Measurements from ENCODE around the gene KIF26A.

The KIF26A gene

GRCh38 chr14:104138098-104138717 lies at the start of gene KIF26A:
Gene KIF26A, plus strand, starts transcription at chr14:104138587. Its CDS starts 136 bp downstream, at chr14:104138723.
- FAIRE-seq = no peak

GRCh38 chr14:104090071-104090748 lies 48.2 kb upstream of the KIF26A start:
- no peak for FAIRE-seq

GRCh38 chr14:104091061-104091926 lies 47.1 kb upstream of the KIF26A start:
- FAIRE-seq = no peak

GRCh38 chr14:104091927-104092771 lies 46.2 kb upstream of the KIF26A start:
- no peak for FAIRE-seq

- no peak for FAIRE-seq
These were observed 45.4 kb upstream of the KIF26A start for GRCh38 chr14:104092931-104093365.

GRCh38 chr14:104093366-104094055 lies 44.9 kb upstream of the KIF26A start:
- FAIRE-seq = no peak

- no peak for FAIRE-seq
These were observed 44.2 kb upstream of the KIF26A start for GRCh38 chr14:104094056-104094708.

- no peak for FAIRE-seq
These were observed 43.5 kb upstream of the KIF26A start for GRCh38 chr14:104094709-104095425.

GRCh38 chr14:104095426-104096310 lies 42.7 kb upstream of the KIF26A start:
- FAIRE-seq = no peak

- no peak for FAIRE-seq
These were observed 42.1 kb upstream of the KIF26A start for GRCh38 chr14:104096318-104096717.

- FAIRE-seq = no peak
These were observed 41.4 kb upstream of the KIF26A start for GRCh38 chr14:104096751-104097700.

GRCh38 chr14:104098272-104099095 lies 39.9 kb upstream of the KIF26A start:
- FAIRE-seq = no peak

GRCh38 chr14:104099096-104100041 lies 39.0 kb upstream of the KIF26A start:
- FAIRE-seq = no peak

- FAIRE-seq = no peak
These were observed 38.0 kb upstream of the KIF26A start for GRCh38 chr14:104100171-104101085.

GRCh38 chr14:104101086-104101621 lies 37.2 kb upstream of the KIF26A start:
- no peak for FAIRE-seq
